Stimulated activated naive CD8-positive, alpha-beta T cell treated with anti-CD3 and anti-CD28 coated beads, Interleukin-15, Interleukin-2, amounts not matched to agents 100 U/mL and 50 U/mL, for 24 hours (primary cell): ENCODE data around the gene BCKDHB.
"Not testable (repeated sequence)": the region's sequence is repeated elsewhere in the genome, so short reads cannot be mapped to it uniquely, and the experiment has no call there.

ENCODE experiments used
- ATAC-seq: fragments of 150-1000 bp; cut with Tn5 transposase; one replicate; pipeline ENCODE4 v1.10.0; 2021
- DNase-seq: peaks from one replicate; pipeline ENCODE4 v3.0.0; 2021

BCKDHB gene

DNA sequence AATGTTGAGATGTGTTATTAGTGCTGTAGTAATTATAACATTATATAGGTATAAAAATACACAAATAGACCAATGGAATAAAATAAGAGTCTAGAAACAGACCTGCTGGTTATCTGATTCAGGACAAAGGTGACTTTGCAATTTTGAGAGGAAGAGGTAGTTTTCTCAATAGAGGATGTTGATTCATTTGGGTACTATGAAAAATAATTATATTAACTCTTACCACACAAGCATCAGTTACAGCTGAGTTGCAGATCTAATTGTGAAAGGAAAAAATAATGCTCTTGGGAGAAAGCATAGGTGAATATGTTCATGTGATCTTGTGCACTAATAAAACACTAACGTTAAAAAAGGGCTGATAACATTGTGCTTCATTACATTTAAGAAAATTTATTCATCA is 103.0 kb downstream of the BCKDHB start:
- ATAC-seq (no peak), DNase-seq (no peak)

DNA sequence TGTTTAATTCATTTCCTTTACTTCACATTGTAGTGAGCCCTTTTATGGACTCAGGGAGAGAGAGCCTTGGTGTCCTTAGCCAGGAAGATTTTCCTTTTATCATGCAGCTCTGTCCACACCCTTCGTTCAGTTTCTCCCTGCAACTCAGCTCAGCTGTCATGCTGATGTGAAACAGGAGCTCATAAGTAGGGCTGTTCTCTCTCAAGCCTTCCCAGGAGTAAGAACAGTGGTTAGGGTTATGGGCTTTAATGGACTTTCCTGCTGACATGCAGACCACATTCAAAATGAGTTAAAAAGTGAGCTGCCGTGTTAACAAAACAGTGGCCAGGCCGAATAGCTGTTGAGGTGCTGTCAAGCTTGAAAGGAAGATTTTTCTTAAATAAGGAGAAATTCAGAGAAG is 104.1 kb downstream of the BCKDHB start:
- ATAC-seq = no peak
- no peak for DNase-seq

DNA sequence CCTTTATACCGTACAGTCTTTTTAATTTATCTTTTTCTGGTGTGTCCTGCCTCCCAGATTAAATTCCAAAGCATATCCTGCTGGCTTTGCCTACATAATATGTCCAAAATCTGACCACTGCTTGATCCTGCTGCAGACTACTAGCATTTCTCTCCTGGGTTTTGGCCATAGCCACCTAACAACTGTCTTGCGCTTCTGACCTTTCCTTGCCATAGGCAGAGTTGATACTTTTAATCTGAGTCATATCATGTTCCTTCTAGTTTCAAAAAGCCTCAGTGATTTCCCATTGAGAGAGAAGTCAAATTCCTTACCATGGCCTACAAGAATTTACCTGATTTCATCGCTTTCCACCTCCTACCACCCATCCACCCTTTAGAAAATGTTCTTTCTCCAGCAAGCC is 104.8 kb downstream of the BCKDHB start:
- DNase-seq = no peak
- no peak for ATAC-seq

DNA sequence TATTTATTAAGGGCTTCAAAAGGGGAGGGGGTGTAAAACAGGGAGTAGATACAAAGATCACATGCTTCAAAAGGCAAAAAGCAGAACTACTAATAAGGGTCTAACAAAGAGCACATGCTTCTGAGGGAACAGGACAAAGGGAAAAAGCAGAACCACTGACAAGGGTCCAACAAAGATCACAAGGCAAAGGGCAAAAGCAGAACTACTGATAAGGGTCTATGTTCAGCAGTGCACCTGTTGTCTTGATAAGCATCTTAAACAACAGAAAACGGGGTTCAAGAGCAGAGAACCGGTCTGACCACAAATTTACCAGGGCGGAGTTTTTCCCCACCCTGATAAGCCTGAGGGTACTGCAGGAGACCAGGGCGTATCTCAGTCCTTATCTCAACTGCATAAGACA is 105.4 kb downstream of the BCKDHB start:
- not testable (repeated sequence) for DNase-seq, ATAC-seq

DNA sequence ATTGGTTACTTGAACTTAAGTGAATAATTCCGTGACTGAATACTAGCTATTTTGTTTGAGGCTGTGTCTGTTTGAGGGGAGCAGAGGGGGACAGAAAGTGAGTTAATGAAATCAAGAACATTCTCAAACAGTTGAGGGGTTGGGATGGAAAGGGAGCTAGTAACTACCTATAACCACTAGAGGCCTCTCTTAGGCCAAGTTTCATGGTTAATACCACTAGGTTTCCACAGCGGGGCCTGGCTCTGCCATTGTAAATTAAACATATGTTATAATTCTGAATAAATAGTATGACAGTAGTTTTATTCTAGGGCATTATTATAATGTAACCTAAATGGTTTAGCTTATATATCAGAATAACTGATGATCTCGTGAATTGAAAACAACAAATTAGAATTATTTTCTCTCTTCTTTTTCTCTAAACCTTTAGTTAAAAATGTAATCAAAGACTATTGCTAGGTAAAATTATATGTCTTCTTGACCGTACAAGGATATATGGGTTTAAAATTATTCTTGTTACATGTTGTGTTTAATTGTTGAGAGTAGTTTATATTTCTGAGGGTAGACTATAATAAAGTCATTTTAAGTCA is 108.1 kb downstream of the BCKDHB start:
- ATAC-seq = peak; percentile 69

DNA sequence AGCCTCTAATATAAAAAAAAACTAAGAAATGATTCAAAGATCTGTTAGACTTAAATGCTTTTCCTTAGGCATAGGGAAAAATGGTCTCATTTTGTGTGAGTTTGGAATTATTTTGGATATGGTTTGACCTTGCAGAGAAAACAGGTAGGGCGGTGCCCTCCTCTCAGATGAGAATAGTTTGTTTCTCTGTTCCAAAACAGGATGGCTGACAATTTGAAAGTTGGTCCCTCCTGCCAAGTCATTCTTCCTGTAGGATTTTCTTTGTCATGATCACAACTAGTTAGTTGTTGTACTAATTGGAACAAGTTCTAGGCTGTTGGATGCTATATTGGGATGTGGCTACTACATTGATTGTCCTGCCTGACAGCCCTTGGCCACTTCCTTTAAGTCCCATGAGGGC is 108.6 kb downstream of the BCKDHB start:
- ATAC-seq (no peak), DNase-seq (no peak)

More for the DNA sequence above, 108.1 kb downstream of the BCKDHB start:
- DNase-seq = peak; percentile 14

DNA sequence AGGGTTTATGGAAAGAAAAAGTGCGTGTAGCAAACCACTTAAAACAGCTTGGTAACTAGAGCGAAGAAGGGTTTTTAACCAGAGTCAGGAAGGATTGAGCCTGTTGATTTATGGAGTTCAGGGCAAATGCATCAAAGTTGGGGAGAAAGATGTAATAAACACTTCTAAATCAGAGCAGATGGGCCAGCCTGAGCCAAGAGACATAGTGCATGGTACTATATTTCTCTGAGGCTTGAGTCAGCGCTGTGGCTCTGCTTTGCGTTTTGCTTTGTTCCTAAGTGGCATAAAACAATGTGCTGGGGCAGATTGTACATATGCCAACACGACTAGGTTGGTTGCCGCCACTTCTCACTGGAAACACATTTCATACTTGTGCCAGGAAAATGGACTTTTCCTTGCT is 111.3 kb downstream of the BCKDHB start:
- DNase-seq (no peak), ATAC-seq (no peak)

DNA sequence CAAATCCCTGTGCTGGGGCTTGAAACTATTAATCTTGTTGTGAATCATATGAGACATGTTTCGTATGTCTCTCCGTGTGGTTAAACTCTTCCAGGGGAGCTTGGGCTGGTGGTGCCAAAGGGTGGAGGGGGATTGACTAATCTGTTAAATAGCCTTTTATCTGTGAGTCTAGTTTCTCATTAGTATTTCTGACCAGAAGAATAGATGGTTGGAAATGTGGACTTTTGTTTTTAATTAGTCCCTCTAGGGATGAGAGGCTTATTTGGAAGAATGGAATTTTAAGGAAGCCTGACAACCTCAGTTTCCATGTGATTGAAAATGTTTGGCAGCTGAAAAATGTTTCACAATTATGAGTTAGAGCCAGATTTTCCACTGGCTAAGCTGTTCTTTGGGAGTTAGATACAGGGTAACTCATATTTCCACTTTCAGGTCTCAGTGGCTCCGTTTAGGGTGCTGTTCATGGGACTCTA is 117.3 kb downstream of the BCKDHB start:
- ATAC-seq (no peak), DNase-seq (no peak)

DNA sequence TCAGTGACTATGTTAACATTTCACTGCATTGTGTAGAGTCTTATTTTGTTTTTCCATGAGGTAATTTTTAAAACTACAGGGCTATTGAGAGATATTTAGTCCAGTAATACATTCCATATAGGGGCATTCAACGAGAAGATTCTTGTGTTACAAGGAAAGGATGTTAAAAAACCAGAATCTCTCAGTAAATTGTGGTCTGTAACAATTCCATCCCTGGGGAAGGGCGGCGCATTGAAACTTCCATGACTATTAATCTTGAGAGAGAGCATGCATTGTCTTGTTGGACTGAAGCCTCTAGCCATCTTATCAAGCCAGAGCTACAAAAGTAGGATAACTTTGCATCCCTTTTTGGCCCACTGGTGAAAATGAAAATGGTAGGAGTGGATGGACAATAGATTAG is 119.7 kb downstream of the BCKDHB start:
- ATAC-seq = no peak

DNA sequence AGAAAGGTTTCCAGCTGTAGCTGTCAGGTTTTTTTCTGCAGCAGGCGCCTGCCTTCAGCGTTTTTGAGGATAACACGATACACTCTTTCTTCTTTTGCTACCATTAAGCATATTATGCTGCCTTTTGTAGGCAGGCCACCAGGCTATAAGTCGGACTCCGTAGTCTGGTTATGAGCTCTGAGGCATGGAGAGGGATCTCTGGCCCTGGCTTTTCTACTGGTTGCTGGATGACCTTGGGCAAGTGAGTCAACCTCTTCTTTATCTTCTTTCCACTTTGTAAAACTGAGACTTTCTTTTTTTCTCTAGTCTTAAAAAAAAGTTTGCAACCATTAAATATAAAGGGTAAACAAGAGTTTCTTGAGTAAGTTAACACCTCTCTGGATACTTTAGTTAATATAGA is 120.2 kb downstream of the BCKDHB start:
- no peak for ATAC-seq
- no peak for DNase-seq

More for the DNA sequence above, 119.7 kb downstream of the BCKDHB start:
- DNase-seq = no peak

DNA sequence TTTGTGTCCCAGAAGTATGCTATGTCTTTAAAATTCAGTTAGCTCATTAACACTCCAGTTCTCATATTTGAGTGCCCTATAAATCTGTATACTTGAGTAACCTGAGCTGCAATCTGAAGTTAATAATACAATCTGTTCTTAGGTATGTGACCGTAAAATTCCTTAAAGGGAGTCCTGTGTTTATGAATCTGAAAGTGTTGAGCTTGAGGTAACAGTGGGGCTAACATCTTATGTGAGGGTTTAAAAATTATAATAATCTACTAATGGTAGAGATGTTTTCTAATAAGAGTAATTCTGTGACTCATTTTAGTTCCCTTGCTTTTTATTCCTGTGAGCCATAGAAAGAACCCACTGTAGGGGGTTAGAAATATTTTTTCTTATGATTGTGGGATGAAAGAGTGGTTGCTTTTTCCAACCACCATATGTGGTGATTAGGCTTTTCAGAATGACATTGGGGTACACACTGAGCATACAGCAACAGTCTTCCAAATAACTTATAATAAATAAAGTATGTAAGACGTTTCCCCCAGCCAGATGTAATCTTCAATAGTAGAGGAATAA is 121.2 kb downstream of the BCKDHB start:
- no peak for ATAC-seq
- DNase-seq = no peak

DNA sequence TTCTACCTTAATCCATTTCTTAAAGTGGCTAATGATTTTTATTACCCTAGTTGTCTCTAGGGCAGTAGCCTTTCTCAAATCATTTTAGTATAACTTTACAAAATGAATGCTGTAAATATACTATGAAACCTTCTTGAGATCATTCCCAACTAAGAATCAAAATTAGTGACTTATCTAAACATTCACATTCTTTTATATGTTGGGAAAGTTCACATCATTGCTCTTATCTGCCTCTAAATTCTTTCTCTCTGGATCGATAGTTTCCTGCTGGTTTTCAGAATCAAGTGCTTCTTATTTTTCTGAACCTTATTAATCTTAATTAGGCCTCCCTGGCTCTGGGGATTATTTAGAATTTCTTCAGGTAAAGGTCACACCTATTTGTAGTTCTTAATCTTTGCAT is 126.8 kb downstream of the BCKDHB start:
- ATAC-seq (no peak), DNase-seq (no peak)

DNA sequence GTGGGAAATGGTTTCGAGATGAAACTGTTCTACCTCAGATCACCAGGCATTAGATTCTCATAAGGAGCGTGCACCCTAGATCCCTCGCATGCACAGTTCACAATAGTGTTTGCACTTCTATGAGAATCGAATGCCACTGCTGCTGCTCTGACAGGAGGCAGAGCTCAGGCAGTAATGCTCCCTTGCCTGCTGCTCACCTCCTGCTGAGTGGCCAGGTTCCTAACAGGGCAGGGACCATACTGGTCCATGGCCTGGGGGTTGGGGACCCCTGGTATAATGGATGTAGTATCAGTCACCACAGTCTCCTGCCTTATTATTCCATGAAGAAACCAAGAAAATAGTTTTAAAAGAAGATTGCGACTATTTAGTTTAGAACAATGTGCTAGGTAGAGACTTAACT is 127.5 kb downstream of the BCKDHB start:
- DNase-seq (no peak), ATAC-seq (no peak)

DNA sequence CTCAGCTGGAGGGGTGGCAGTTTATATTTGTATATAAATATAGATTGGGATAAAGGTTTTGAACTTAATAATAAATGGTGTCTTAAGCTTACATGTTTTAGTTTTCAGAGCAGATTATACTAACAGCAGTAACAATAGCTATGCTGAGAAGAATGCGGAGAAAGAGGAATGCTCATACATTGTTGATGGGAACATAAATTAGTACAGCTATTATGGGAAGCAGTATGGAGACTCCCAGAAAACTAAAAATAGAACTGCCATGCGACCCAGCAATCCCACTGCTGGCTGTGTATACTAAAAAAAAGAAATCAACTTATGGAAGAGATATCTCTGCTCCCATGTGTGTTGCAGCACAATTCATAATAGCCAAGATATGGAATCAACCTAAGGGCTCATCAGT is 127.9 kb downstream of the BCKDHB start:
- DNase-seq = no peak
- no peak for ATAC-seq

DNA sequence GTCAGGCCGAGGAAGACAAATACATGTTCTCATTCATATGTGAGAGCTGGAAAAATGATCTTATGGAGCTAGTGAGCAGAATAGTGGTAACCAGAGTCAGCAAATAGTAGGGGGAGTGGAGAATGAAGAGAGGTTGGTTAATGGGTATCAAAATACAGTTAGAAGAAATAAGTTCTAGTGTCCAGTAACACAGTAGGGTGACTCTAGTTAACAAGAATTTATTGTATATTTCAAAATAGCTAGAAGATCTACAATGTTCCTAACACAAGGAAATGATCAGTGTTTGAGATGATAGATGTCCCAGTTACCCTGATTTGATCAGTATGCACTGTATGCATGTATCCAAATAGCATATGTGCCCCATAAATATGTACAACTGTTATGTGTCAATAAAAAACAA is 128.4 kb downstream of the BCKDHB start:
- ATAC-seq = no peak
- no peak for DNase-seq

DNA sequence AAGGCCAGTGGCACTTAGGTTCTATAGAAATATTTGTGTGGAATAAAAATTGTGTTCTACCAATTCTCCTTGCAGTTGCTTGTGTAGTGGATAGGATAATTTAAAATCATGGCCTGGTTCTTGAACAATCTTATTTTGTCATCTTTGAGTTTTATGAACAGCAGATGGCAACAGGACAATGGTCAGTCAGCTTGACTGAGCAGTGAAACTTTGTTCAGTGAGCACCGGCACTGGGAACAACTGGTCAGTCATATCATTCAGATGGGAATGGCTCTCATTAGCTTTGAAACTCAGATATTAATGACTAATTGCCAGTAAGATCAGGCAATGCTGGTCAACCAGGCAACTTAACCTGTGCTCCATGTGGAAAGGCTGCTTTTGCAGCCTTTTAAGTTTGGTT is 129.2 kb downstream of the BCKDHB start:
- DNase-seq (no peak), ATAC-seq (no peak)

DNA sequence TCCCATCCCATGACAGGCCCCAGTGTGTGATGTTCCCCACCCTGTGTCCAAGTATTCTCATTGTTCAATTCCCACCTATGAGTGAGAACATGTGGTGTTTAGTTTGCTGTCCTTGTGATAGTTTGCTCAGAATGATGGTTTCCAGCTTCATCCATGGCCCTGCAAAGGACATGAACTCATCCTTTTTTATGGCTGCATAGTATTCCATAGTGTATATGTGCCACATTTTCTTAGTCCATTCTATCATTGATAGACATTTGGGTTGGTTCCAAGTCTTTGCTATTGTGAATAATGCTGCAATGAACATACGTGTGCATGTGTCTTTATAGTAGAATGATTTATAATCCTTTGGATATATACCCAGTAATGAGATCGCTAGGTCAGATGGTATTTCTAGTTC is 132.3 kb downstream of the BCKDHB start:
- not testable (repeated sequence) for DNase-seq, ATAC-seq

DNA sequence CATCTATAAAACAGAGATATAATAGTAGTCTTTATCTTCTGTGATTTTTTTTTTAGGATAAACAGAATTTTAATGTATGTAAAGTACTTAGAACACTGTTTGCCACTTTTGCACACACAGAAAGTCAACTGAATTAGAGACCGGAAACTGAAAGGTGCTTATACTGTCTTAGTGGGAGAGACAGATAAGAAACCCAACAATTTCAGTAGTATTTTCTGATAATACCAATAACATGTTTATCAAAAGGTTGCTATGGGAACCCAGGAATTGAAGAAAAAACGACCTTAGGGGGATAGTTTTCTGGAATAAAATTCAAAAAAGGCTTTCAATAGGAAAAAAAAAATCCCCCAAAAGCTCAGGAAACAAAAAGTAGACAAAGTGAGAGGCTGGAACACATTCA is 138.6 kb downstream of the BCKDHB start:
- DNase-seq (no peak), ATAC-seq (no peak)

DNA sequence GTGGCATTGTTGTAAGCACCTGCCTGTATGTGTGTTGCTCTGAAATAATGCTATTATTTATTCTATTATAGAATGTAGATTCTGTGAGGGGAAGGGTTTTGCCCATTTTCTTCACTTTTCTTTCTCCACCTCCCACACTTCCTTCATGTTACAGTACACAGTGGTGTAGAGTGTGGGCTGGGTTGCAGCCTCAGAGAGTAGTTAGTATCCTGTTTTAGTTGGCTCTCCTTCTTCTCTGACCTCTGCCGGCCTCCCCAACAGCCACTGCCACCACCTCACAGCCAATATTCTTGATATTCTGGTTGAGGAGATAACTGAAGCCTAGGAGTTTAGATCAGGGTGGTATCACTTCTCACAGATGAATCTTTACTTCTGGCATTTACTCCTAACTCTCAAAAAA is 143.4 kb downstream of the BCKDHB start:
- DNase-seq (no peak), ATAC-seq (no peak)

DNA sequence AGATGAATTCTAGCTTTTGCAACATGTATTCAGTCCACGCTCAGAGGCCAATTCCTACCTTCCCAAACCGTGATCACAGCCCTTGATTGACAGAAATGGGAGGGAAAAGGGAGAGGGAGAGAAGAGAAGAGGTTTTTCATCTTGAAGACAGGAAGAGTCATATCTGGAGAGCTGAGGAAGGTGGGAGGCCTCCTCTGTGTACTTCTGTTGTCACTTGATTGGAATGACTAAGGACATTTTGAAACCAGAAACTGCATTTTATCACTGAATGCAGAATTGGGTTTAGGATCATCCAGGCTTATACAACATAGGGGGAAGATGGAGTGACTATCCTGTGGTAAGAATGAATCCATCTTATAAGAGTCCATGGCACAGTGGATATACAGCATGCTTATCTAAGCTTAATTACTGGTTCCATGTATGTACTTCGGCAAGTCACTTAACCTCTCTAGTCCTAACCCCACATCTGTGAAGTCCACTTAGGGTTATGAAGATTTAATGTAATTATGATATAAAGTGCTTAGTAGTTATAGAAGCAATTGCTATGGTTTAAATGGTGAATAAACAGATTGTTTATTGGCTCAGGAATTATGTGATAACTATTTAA is 144.0 kb downstream of the BCKDHB start:
- no peak for ATAC-seq
- no peak for DNase-seq

DNA sequence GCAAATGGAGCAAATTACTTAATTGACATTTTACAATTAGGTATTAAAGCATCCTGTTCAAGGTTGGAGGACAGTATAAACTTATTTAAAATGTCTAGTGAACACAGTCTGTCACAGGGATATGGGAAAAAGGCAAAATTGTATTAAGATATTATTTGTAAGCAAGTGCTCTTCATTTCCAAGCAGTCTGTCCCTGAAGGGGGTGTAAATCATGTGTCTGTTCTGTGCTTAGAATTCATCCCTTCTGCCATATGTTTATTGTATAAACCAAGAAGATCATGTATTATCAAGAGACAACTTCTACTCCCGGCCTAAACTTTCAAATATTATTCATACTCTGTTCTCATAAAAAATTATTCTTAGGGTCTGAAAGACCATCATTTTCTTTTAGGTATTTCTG is 144.8 kb downstream of the BCKDHB start:
- DNase-seq (no peak), ATAC-seq (no peak)

DNA sequence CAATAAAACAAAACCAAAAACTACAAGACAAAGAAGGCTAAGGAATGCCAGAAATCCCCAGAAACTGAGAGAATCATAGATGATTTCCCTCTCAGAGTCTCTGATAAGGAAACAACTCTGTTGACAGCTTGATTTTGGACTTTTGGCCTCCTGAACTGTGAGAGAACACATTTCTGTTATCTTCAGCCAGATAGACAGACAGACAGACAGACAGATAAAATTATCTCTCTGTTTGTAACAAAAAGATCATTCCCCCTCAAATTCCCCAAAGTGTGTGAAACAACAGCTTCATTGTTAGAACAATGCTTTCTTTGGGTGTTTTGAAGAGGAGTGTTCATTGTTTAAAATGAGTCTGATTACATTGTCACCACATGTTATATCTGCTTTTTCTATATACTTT is 148.2 kb downstream of the BCKDHB start:
- DNase-seq (no peak), ATAC-seq (no peak)

DNA sequence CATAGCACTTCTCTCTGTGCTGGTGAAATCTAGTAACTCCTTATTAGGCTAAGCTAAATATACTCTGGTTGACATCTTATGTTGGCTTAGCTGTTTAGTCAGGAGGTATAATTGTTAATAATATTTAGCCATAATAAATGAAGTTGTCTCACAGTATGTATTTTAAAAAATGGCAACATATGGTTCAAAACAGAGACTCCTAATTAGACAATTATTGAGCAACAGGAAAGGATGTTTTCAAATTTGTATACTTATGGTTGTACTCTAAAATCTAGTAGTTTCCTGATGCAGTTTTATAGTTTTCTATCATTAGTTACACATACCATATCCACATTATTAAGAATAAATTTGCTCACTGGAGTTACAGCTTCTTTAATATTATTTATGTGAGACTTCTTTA is 150.2 kb downstream of the BCKDHB start:
- DNase-seq = no peak
- ATAC-seq = no peak

DNA sequence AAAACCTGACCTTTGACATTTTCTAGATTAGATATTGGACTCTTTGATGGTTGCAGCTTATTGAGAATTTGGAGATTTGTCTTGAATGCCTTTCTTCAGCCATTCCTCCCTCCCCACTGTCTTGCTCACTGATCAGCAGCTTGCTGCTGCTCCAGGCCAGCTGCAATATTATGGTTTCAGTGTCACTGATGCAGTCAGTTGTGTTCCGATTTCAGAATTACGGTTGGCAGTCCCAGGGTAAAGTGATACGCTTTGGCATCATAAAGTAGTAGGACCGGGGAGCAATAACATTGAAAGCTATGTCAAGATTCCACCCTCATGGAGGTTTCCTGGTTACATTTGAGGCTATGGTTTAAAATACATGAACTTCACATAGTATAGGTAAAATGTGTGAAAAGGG is 152.6 kb downstream of the BCKDHB start:
- no peak for ATAC-seq

More for the DNA sequence above, 152.6 kb downstream of the BCKDHB start:
- DNase-seq = no peak
